Measurements from ENCODE around the gene OR3A1.
"Not testable (repeated sequence)": the region's sequence is repeated elsewhere in the genome, so short reads cannot be mapped to it uniquely, and the experiment has no call there.

The OR3A1 gene

GRCh38 chr17:3298260-3298659, at the start of gene OR3A1:
TSS of gene OR3A1 (minus strand) at chr17:3298360. CDS start at chr17:3292582, 5,778 bp downstream.
- DNase-seq = no peak

- not testable (repeated sequence) for DNase-seq
Measured at GRCh38 chr17:3342782-3343181, 44.6 kb upstream of the OR3A1 start.

- no peak for DNase-seq
Measured at GRCh38 chr17:3335876-3336275, 37.7 kb upstream of the OR3A1 start.

GRCh38 chr17:3318336-3318735, 20.2 kb upstream of the OR3A1 start:
- DNase-seq = no peak

GRCh38 chr17:3316836-3317235, 18.7 kb upstream of the OR3A1 start:
- DNase-seq = no peak

- DNase-seq = no peak
Measured at GRCh38 chr17:3308603-3309002, 10.4 kb upstream of the OR3A1 start.

- no peak for DNase-seq
Measured at GRCh38 chr17:3295632-3296031, 2.5 kb downstream of the OR3A1 start.

- DNase-seq = not testable (repeated sequence)
Measured at GRCh38 chr17:3293548-3293947, 4.6 kb downstream of the OR3A1 start.

GRCh38 chr17:3282901-3283300, 15.3 kb downstream of the OR3A1 start:
- DNase-seq = no peak

GRCh38 chr17:3276126-3276525, 22.0 kb downstream of the OR3A1 start:
- no peak for DNase-seq

GRCh38 chr17:3271072-3271848, 26.9 kb downstream of the OR3A1 start:
- DNase-seq = no peak

GRCh38 chr17:3260600-3260999, 37.6 kb downstream of the OR3A1 start:
- DNase-seq = no peak

- DNase-seq = no peak
Measured at GRCh38 chr17:3260163-3260562, 38.0 kb downstream of the OR3A1 start.

GRCh38 chr17:3256575-3256974, 41.6 kb downstream of the OR3A1 start:
- DNase-seq = no peak

GRCh38 chr17:3249013-3249412, 49.1 kb downstream of the OR3A1 start:
- not testable (repeated sequence) for DNase-seq

- not testable (repeated sequence) for DNase-seq
Measured at GRCh38 chr17:3244841-3245240, 53.3 kb downstream of the OR3A1 start.

GRCh38 chr17:3241044-3241443, 57.1 kb downstream of the OR3A1 start:
- not testable (repeated sequence) for DNase-seq
